WTC11 (cell line): Measurements from ENCODE around the gene PCSK2. TPM values are rescaled to one million over a fixed set of nuclear protein-coding genes. Genes with fewer than 3 reads are reported as not detected.

Source experiments
- ATAC-seq: fragments of 200-7000 bp; cut with Tn5 transposase; 2 replicates; pipeline ENCODE4 v1.10.0; 2021; ENCODE audit warnings: mild to moderate bottlenecking, moderate library complexity
- CTCF ChIA-PET: fragments of 300-600 bp; sonication (Branson Sonifier 250); formaldehyde crosslinking; loops from one replicate; lab custom pipeline; 2021; ENCODE audit warnings: antibody characterized with exemption; lab: Charles Lee
- POLR2A ChIA-PET: fragments of 350-600 bp; sonication (Branson Sonifier 250); formaldehyde crosslinking; loops from one replicate; lab custom pipeline; 2021; ENCODE audit warnings: antibody characterized with exemption; lab: Charles Lee
- DNase-seq: peaks from one replicate; pipeline ENCODE4 v3.0.0; 2021; ENCODE audit warnings: low spot score
- H3K27ac Mint-ChIP-seq: 2 replicates; pipeline ENCODE4 v1.8.0; 2021; ENCODE audit warnings: mixed read lengths
- H3K27me3 Mint-ChIP-seq: 2 replicates; pipeline ENCODE4 v1.8.0; 2021; ENCODE audit warnings: low read depth, mild to moderate bottlenecking, moderate library complexity, mixed read lengths
- H3K36me3 Mint-ChIP-seq: 2 replicates; pipeline ENCODE4 v1.8.0; 2021; ENCODE audit warnings: mixed read lengths
- H3K4me1 Mint-ChIP-seq: 2 replicates; pipeline ENCODE4 v1.8.0; 2022; ENCODE audit warnings: mixed read lengths
- H3K4me3 Mint-ChIP-seq: 2 replicates; pipeline ENCODE4 v1.8.0; 2021; ENCODE audit warnings: mild to moderate bottlenecking, moderate library complexity, mixed read lengths
- H3K9me3 Mint-ChIP-seq: 2 replicates; pipeline ENCODE4 v1.8.0; 2021; ENCODE audit warnings: mixed read lengths
- CBFB ChIP-seq: sonication (generic); formaldehyde crosslinking; IDR thresholded peaks from 2 replicates; pipeline ENCODE4 v1.8.1; 2022; ENCODE audit warnings: mild to moderate bottlenecking, low read depth, missing genetic modification reagents
- CREM ChIP-seq: sonication (generic); formaldehyde crosslinking; IDR thresholded peaks from 2 replicates; pipeline ENCODE4 v1.8.1; 2022; ENCODE audit warnings: mild to moderate bottlenecking, missing genetic modification reagents, moderate library complexity
- CTCF ChIP-seq: fragments of 200-600 bp; IDR thresholded peaks from 2 replicates; pipeline ENCODE4 v1.8.0; 2022; ENCODE audit warnings: antibody characterized with exemption
- E2F1 ChIP-seq: sonication (generic); formaldehyde crosslinking; IDR thresholded peaks from 2 replicates; pipeline ENCODE4 v1.8.0; 2022; ENCODE audit warnings: mild to moderate bottlenecking, missing genetic modification reagents
- E2F4 ChIP-seq: sonication (generic); formaldehyde crosslinking; IDR thresholded peaks from 2 replicates; pipeline ENCODE4 v1.8.1; 2022; ENCODE audit warnings: low read depth, mild to moderate bottlenecking, moderate library complexity, missing genetic modification reagents, borderline replicate concordance
- ESRRA ChIP-seq: sonication (generic); formaldehyde crosslinking; IDR thresholded peaks from 2 replicates; pipeline ENCODE4 v1.8.1; 2022; ENCODE audit warnings: mild to moderate bottlenecking, missing genetic modification reagents, borderline replicate concordance
- FOXP4 ChIP-seq: sonication (generic); formaldehyde crosslinking; IDR thresholded peaks from 2 replicates; pipeline ENCODE4 v1.8.0; 2022; ENCODE audit warnings: mild to moderate bottlenecking, missing genetic modification reagents
- GABPB1 ChIP-seq: sonication (generic); formaldehyde crosslinking; IDR thresholded peaks from 2 replicates; pipeline ENCODE4 v1.8.1; 2023; ENCODE audit warnings: mild to moderate bottlenecking, missing genetic modification reagents
- HMGA2 ChIP-seq: fragments of 250-450 bp; sonication (Bioruptor Pico); IDR thresholded peaks from 2 replicates; pipeline ENCODE4 v1.4.0; 2021; ENCODE audit warnings: mild to moderate bottlenecking, moderate library complexity
- HMGXB4 ChIP-seq: sonication (generic); formaldehyde crosslinking; IDR thresholded peaks from 2 replicates; pipeline ENCODE4 v1.8.1; 2023; ENCODE audit warnings: mild to moderate bottlenecking, moderate library complexity, missing genetic modification reagents
- IRF2 ChIP-seq: sonication (generic); formaldehyde crosslinking; IDR thresholded peaks from 2 replicates; pipeline ENCODE4 v1.8.0; 2022; ENCODE audit warnings: low read depth, missing genetic modification reagents, borderline replicate concordance
- JAZF1 ChIP-seq: fragments of 250-450 bp; sonication (Bioruptor Pico); IDR thresholded peaks from 2 replicates; pipeline ENCODE4 v1.9.0; 2021; ENCODE audit warnings: moderate library complexity, mild to moderate bottlenecking, inconsistent platforms
- KAT7 ChIP-seq: sonication (generic); formaldehyde crosslinking; IDR thresholded peaks from 2 replicates; pipeline ENCODE4 v1.8.1; 2023; ENCODE audit warnings: missing genetic modification reagents, mild to moderate bottlenecking, borderline replicate concordance
- MAX ChIP-seq: sonication (generic); formaldehyde crosslinking; IDR thresholded peaks from 2 replicates; pipeline ENCODE4 v1.8.0; 2022; ENCODE audit warnings: mild to moderate bottlenecking, missing genetic modification reagents
- MLX ChIP-seq: sonication (generic); formaldehyde crosslinking; IDR thresholded peaks from 2 replicates; pipeline ENCODE4 v1.8.1; 2023; ENCODE audit warnings: mild to moderate bottlenecking, missing genetic modification reagents, moderate library complexity
- NFE2L1 ChIP-seq: sonication (generic); formaldehyde crosslinking; IDR thresholded peaks from 2 replicates; pipeline ENCODE4 v1.8.1; 2023; ENCODE audit warnings: missing genetic modification reagents
- NR3C1 ChIP-seq: sonication (generic); formaldehyde crosslinking; conservative IDR thresholded peaks from 2 replicates; pipeline ENCODE4 v1.8.1; 2023; ENCODE audit warnings: low read depth, mild to moderate bottlenecking, missing genetic modification reagents
- PREB ChIP-seq: sonication (generic); formaldehyde crosslinking; IDR thresholded peaks from 2 replicates; pipeline ENCODE4 v1.8.1; 2022; ENCODE audit warnings: mild to moderate bottlenecking, missing genetic modification reagents, moderate library complexity, borderline replicate concordance
- RORB ChIP-seq: fragments of 250-450 bp; sonication (Bioruptor Pico); IDR thresholded peaks from 2 replicates; pipeline ENCODE4 v1.9.0; 2021; ENCODE audit warnings: mild to moderate bottlenecking
- SMAD4 ChIP-seq: sonication (generic); formaldehyde crosslinking; IDR thresholded peaks from 2 replicates; pipeline ENCODE4 v1.8.0; 2022; ENCODE audit warnings: mild to moderate bottlenecking, missing genetic modification reagents
- TP53 ChIP-seq: sonication (generic); formaldehyde crosslinking; IDR thresholded peaks from 2 replicates; pipeline ENCODE4 v1.8.1; 2023; ENCODE audit warnings: mild to moderate bottlenecking, missing genetic modification reagents
- USF1 ChIP-seq: sonication (generic); formaldehyde crosslinking; IDR thresholded peaks from 2 replicates; pipeline ENCODE4 v1.8.0; 2022; ENCODE audit warnings: mild to moderate bottlenecking, missing genetic modification reagents
- ZNF219 ChIP-seq: sonication (generic); formaldehyde crosslinking; IDR thresholded peaks from 2 replicates; pipeline ENCODE4 v1.8.0; 2023; ENCODE audit warnings: missing genetic modification reagents, mild to moderate bottlenecking, borderline replicate concordance
- ZNF263 ChIP-seq: sonication (generic); formaldehyde crosslinking; IDR thresholded peaks from 2 replicates; pipeline ENCODE4 v1.8.1; 2022; ENCODE audit warnings: low read depth, mild to moderate bottlenecking, moderate library complexity, missing genetic modification reagents
- ZNF396 ChIP-seq: fragments of 250-450 bp; sonication (Bioruptor Pico); IDR thresholded peaks from 2 replicates; pipeline ENCODE4 v1.8.0; 2021; ENCODE audit warnings: mild to moderate bottlenecking, moderate library complexity, borderline replicate concordance
- ZNF416 ChIP-seq: fragments of 250-450 bp; sonication (Bioruptor Pico); IDR thresholded peaks from 2 replicates; pipeline ENCODE4 v1.9.0; 2021; ENCODE audit warnings: mild to moderate bottlenecking, inconsistent platforms
- total RNA-seq: library from RNA; stranded (reverse); gene quantifications from 3 replicates; pipeline ENCODE4 v1.2.3, GENCODE V29; 2021

PCSK2 gene
- total RNA-seq, 1 experiment from 2014 or later, result 0.74 TPM

GRCh38 chr20:17262786-17263185 is 35.9 kb downstream of the PCSK2 start (continued):
- no peak for TF ChIP-seq HMGXB4 (CRISPR knock-in tag)
- no peak for TF ChIP-seq CBFB (CRISPR knock-in tag)
- no peak for TF ChIP-seq USF1 (CRISPR knock-in tag)
- no peak for TF ChIP-seq TP53
- no peak for TF ChIP-seq ZNF219 (CRISPR knock-in tag)
- TF ChIP-seq NFE2L1 (CRISPR knock-in tag), result no peak
- no peak for TF ChIP-seq CTCF
- TF ChIP-seq NR3C1, result no peak
- no peak for TF ChIP-seq KAT7 (CRISPR knock-in tag)
- TF ChIP-seq RORB (CRISPR knock-in tag), result no peak

GRCh38 chr20:17273717-17274116 is 46.9 kb downstream of the PCSK2 start:
- Mint-ChIP-seq H3K9me3 (peaks cover 1% of the 10 kb centered on the region), H3K4me3 (no peak overlapping the region), H3K4me1 (no peaks in the 10 kb centered on the region), H3K27me3 (no peaks in the 10 kb centered on the region; the same call in 1 of the 2 replicates), H3K27ac (no peak overlapping the region), H3K36me3 (no peaks in the 10 kb centered on the region)
- no peak for ATAC-seq
- CTCF ChIA-PET, result interaction anchor here (1.1 kb wide), 1 partner anchor 9 kb away, joined by 3 read pairs; no protein-coding TSS in a partner anchor
- POLR2A ChIA-PET, result no interaction called here
- DNase-seq, result no peak
- TF ChIP-seq JAZF1 (CRISPR knock-in tag), result no peak
- no peak for TF ChIP-seq MLX (CRISPR knock-in tag)
- TF ChIP-seq ZNF396 (CRISPR knock-in tag), result no peak
- TF ChIP-seq MAX (CRISPR knock-in tag), result no peak
- TF ChIP-seq E2F4 (CRISPR knock-in tag), result no peak
- no peak for TF ChIP-seq CREM
- TF ChIP-seq ZNF416 (CRISPR knock-in tag), result no peak
- no peak for TF ChIP-seq ESRRA
- TF ChIP-seq E2F1, result no peak
- TF ChIP-seq SMAD4 (CRISPR knock-in tag), result no peak
- no peak for TF ChIP-seq ZNF263 (CRISPR knock-in tag)
- no peak for TF ChIP-seq FOXP4 (CRISPR knock-in tag)
- no peak for TF ChIP-seq TP53
- no peak for TF ChIP-seq HMGA2
- no peak for TF ChIP-seq GABPB1 (CRISPR knock-in tag)
- TF ChIP-seq PREB (CRISPR knock-in tag), result no peak
- TF ChIP-seq IRF2, result no peak
